Caco-2 (cell line): ENCODE measurements around the gene HK1. TPM values are rescaled to one million over a fixed set of nuclear protein-coding genes. Genes with fewer than 3 reads are reported as not detected.

Experiments used
- BruUV-seq: library from RNA; stranded (reverse); fragments of 400-500 nt; replicated peaks from 2 replicates; lab custom pipeline; 2021; lab: Mats Ljungman, UMichigan
- CTCF ChIA-PET: fragments of 300-600 bp; sonication (Branson Sonifier 250); formaldehyde crosslinking; loops from one replicate; lab custom pipeline; 2022; ENCODE audit warnings: antibody characterized with exemption; lab: Charles Lee
- POLR2A ChIA-PET: fragments of 300-600 bp; sonication (Branson Sonifier 250); formaldehyde crosslinking; loops from one replicate; lab custom pipeline; 2022; ENCODE audit warnings: antibody characterized with exemption; lab: Charles Lee
- DNase-seq, 2 experiments: peaks; one replicate each; pipeline versions ENCODE4 v3.0.0 to v3.0.0-alpha.2; 2020 to 2022
- H3K27me3 ChIP-seq: replicated peaks from 2 replicates; pipeline ENCODE4 v1.6.0; 2011; ENCODE audit warnings: low read length; ENCODE audit not compliant: control insufficient read depth, insufficient read depth
- H3K36me3 ChIP-seq: 2 replicates; pipeline ENCODE4 v1.5.1; 2011; ENCODE audit warnings: low read length; ENCODE audit not compliant: control insufficient read depth, insufficient read depth
- H3K4me1 ChIP-seq: fragments of 250-450 bp; sonication (Bioruptor Pico); 2 replicates; pipeline ENCODE4 v1.5.1; 2020; ENCODE audit warnings: mild to moderate bottlenecking
- H3K4me3 ChIP-seq: 2 replicates; pipeline ENCODE4 v1.5.1; 2011; ENCODE audit warnings: low read depth, mild to moderate bottlenecking, control low read depth, low read length
- H3K9me3 ChIP-seq: fragments of 250-450 bp; sonication (Bioruptor Pico); 2 replicates; pipeline ENCODE4 v1.5.1; 2020; ENCODE audit warnings: mild to moderate bottlenecking, moderate library complexity
- H3K27ac Mint-ChIP-seq: one replicate; pipeline ENCODE4 v1.8.0; 2022; ENCODE audit warnings: mixed read lengths; ENCODE audit not compliant: unreplicated experiment
- H3K27me3 Mint-ChIP-seq: one replicate; pipeline ENCODE4 v1.8.0; 2022; ENCODE audit warnings: mixed read lengths; ENCODE audit not compliant: insufficient read depth, unreplicated experiment
- H3K36me3 Mint-ChIP-seq: one replicate; pipeline ENCODE4 v1.8.0; 2022; ENCODE audit warnings: mild to moderate bottlenecking, mixed read lengths; ENCODE audit not compliant: insufficient read depth, unreplicated experiment
- H3K4me1 Mint-ChIP-seq: one replicate; pipeline ENCODE4 v1.8.0; 2022; ENCODE audit warnings: low read depth, mixed read lengths; ENCODE audit not compliant: unreplicated experiment
- H3K4me3 Mint-ChIP-seq: one replicate; pipeline ENCODE4 v1.8.0; 2022; ENCODE audit warnings: mild to moderate bottlenecking, moderate library complexity, mixed read lengths; ENCODE audit not compliant: unreplicated experiment
- H3K9me3 Mint-ChIP-seq: one replicate; pipeline ENCODE4 v1.8.0; 2022; ENCODE audit warnings: mixed read lengths; ENCODE audit not compliant: unreplicated experiment
- intact Hi-C: fragments of 100-400 bp; cut with micrococcal nuclease; formaldehyde crosslinking; loops from one replicate; pipeline ENCODE4 v1.10.0; 2022; ENCODE audit not compliant: unreplicated experiment
- total RNA-seq: library from RNA; stranded (reverse); gene quantifications from 2 replicates; pipeline ENCODE4 v1.2.3, GENCODE V29; 2022
- TF ChIP-seq, protein P1 (sequence below), 2 experiments: fragments of 200-600 bp in 1 of 2; IDR thresholded peaks; 1 replicate in 1 of 2; 2 replicates in 1 of 2; pipeline versions ENCODE4 v1.5.1 to v1.8.0; 2011 to 2022; ENCODE audit warnings: antibody characterized with exemption in 1 of 2, control low read depth in 1 of 2, inconsistent platforms in 1 of 2, low read depth in 1 of 2, low read length in 1 of 2, mild to moderate bottlenecking in 1 of 2, moderate library complexity in 1 of 2; ENCODE audit not compliant: insufficient read depth in 1 of 2, severe bottlenecking in 1 of 2, unreplicated experiment in 1 of 2

Gene HK1
- total RNA-seq, 1 experiment from 2014 or later, result 35.4 TPM

DNA sequence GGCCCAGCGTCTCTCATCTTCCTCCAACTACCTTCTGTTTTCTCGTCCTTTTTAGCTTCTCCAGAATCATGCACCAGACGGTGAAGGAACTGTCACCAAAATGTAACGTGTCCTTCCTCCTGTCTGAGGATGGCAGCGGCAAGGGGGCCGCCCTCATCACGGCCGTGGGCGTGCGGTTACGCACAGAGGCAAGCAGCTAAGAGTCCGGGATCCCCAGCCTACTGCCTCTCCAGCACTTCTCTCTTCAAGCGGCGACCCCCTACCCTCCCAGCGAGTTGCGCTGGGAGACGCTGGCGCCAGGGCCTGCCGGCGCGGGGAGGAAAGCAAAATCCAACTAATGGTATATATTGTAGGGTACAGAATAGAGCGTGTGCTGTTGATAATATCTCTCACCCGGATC lies 122.6 kb downstream of the HK1 start:
- Mint-ChIP-seq H3K4me3 (no peak overlapping the region), H3K36me3 (peaks cover 8% of the 10 kb centered on the region), H3K4me1 (no peaks in the 10 kb centered on the region), H3K27ac (no peak overlapping the region), H3K27me3 (no peaks in the 10 kb centered on the region), H3K9me3 (no peaks in the 10 kb centered on the region)
- Histone ChIP-seq H3K9me3 (no peaks in the 10 kb centered on the region), H3K36me3 (no peaks in the 10 kb centered on the region), H3K4me3 (no peak overlapping the region), H3K4me1 (no peaks in the 10 kb centered on the region), H3K27me3 (no peaks in the 10 kb centered on the region)
- POLR2A ChIA-PET, result no interaction called here
- DNase-seq, result no peak
- TF ChIP-seq, protein P1, sequence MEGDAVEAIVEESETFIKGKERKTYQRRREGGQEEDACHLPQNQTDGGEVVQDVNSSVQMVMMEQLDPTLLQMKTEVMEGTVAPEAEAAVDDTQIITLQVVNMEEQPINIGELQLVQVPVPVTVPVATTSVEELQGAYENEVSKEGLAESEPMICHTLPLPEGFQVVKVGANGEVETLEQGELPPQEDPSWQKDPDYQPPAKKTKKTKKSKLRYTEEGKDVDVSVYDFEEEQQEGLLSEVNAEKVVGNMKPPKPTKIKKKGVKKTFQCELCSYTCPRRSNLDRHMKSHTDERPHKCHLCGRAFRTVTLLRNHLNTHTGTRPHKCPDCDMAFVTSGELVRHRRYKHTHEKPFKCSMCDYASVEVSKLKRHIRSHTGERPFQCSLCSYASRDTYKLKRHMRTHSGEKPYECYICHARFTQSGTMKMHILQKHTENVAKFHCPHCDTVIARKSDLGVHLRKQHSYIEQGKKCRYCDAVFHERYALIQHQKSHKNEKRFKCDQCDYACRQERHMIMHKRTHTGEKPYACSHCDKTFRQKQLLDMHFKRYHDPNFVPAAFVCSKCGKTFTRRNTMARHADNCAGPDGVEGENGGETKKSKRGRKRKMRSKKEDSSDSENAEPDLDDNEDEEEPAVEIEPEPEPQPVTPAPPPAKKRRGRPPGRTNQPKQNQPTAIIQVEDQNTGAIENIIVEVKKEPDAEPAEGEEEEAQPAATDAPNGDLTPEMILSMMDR (IDR thresholded peaks at IDR 0.05; ENCODE audit: insufficient read depth in 1 of 2, low read depth in 1 of 2, low read length in 1 of 2, severe bottlenecking in 1 of 2, unreplicated experiment in 1 of 2), result no peak
- intact Hi-C loops, result no loop called here
- no TSS peak for BruUV-seq
- CTCF ChIA-PET, result interaction anchor here (0.5 to 0.6 kb wide), 2 partner anchors 42 to 178 kb away, joined by 3 to 5 read pairs; no protein-coding TSS in a partner anchor

DNA sequence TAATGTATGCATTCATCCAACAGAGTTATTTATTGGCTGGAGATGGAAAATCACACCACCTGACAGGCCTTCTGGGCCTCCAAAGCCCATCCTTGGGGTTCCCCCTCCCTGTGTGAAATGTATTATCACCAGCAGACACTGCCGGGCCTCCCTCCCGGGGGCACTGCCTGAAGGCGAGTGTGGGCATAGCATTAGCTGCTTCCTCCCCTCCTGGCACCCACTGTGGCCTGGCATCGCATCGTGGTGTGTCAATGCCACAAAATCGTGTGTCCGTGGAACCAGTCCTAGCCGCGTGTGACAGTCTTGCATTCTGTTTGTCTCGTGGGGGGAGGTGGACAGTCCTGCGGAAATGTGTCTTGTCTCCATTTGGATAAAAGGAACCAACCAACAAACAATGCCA lies 123.1 kb downstream of the HK1 start:
- Mint-ChIP-seq H3K4me3 (no peak overlapping the region), H3K27ac (no peak overlapping the region), H3K27me3 (no peaks in the 10 kb centered on the region), H3K36me3 (peaks cover 13% of the 10 kb centered on the region), H3K9me3 (no peaks in the 10 kb centered on the region), H3K4me1 (no peaks in the 10 kb centered on the region)
- TF ChIP-seq, protein P1 (IDR thresholded peaks at IDR 0.05; ENCODE audit: insufficient read depth in 1 of 2, low read depth in 1 of 2, low read length in 1 of 2, severe bottlenecking in 1 of 2, unreplicated experiment in 1 of 2), result no peak
- POLR2A ChIA-PET, result no interaction called here
- CTCF ChIA-PET, result interaction anchor here (0.6 kb wide), 1 partner anchor 179 kb away, joined by 5 read pairs; no protein-coding TSS in a partner anchor
- no peak for DNase-seq
- no peak overlapping the region for H3K4me3 ChIP-seq
- H3K27me3 ChIP-seq, result no peaks in the 10 kb centered on the region
- TSS peak; percentile 78 for BruUV-seq
- intact Hi-C loops, result no loop called here
- H3K4me1 ChIP-seq, result no peaks in the 10 kb centered on the region
- no peaks in the 10 kb centered on the region for H3K36me3 ChIP-seq
- no peaks in the 10 kb centered on the region for H3K9me3 ChIP-seq

DNA sequence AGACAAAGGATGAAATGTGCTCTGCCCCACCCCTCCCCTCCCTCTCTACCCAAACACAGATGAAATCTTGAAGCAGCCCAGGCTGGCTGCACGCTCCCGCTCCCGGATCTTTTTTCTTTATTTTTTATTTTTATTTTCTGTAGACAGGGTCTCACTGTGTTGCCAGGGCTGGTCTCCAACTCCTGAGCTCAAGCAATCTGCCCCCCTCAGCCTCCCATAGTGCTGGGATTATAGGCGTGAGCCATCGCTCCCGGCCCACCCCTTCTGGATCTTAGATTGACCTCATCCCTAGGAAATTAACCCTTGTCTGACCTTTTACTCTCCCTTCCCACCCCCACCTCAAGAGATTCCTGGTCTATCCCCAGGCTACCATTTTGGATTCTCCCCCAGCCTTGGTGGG lies 124.1 kb downstream of the HK1 start:
- Histone ChIP-seq H3K36me3 (no peaks in the 10 kb centered on the region), H3K27me3 (no peaks in the 10 kb centered on the region), H3K4me3 (no peak overlapping the region), H3K4me1 (no peaks in the 10 kb centered on the region), H3K9me3 (no peaks in the 10 kb centered on the region)
- DNase-seq, result no peak
- CTCF ChIA-PET, result no interaction called here
- H3K27me3 Mint-ChIP-seq, result no peaks in the 10 kb centered on the region
- H3K27ac Mint-ChIP-seq, result no peak overlapping the region
- H3K9me3 Mint-ChIP-seq, result no peaks in the 10 kb centered on the region
- TF ChIP-seq, protein P1 (IDR thresholded peaks at IDR 0.05; ENCODE audit: insufficient read depth in 1 of 2, low read depth in 1 of 2, low read length in 1 of 2, severe bottlenecking in 1 of 2, unreplicated experiment in 1 of 2), result no peak
- POLR2A ChIA-PET, result no interaction called here
- H3K4me3 Mint-ChIP-seq, result no peak overlapping the region
- peaks cover 18% of the 10 kb centered on the region for H3K36me3 Mint-ChIP-seq
- intact Hi-C loops, result no loop called here
- no peaks in the 10 kb centered on the region for H3K4me1 Mint-ChIP-seq
- no TSS peak for BruUV-seq
